ENCODE data around the gene GREB1.

The GREB1 gene

DNA sequence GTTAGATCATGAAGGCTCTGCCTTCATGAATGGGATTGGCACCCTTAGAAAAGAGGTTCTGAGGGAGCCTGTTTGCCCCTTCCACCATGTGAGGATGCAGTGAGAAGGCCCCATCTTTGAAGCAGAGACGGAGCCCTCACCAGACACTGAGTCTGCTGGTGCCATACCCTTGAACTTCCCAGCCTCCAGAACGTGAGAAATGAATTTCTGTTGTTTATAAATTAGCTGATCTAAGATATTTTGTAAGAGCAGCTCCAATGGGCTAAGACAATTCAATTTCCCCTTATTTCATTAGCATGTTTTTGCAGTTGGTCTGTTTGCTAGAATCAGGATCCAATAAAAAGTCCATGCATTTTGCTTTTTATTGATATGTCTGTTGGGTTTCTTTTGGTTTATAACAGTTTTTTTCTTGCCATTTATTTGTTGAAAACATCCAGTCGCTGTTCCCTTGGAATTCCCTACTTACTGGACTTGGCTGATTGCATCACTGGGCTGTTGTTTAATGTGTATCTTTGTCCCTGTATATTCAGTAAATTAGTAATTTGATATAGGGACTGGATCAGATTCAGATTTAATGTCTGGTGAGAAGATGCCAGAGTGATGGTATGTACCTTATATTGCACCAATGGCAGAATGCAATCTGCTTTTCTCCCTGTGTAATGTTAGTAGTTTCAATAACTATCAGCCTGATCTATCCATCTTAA lies 24.0 kb upstream of the GREB1 start:
- no peak for DNase-seq

DNA sequence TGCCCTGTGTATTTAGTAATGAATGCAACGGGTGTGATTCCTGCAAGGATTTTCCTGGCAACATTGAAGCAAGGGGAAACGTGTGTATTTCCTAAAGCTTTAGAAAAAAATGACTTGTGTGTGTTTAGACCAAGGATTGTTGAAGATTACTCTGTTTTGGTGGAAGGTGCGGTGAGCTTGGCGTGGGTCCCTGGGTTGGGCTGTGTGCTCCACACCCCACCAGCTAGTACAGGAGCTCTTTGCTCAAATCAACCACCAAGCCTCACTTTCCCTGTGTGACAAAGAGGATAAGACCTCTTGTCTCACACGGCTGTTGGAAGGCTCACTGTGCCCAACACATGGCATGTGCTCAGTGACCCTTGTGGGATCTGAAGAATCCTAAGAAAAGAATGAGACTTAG lies 21.4 kb upstream of the GREB1 start:
- DNase-seq = no peak

DNA sequence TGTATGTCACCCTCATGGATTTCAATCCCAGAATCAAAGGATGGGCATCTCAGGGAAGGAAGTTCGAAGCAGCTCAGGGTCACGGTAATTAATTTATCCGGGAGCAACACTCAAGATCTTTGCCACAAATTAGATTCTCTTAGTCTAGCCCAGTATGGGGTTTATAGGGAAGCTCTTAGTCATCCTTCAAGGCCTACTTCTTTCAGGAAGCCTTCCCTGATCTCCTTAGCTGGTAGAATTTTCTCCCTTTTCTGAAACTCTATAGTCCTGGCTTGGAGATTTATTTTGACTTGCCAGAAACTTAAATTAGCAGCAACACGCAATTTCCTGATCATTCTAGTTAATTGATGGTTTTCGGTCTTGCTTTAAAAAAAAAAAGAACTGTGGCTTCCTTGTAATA lies 20.5 kb upstream of the GREB1 start:
- DNase-seq = no peak

DNA sequence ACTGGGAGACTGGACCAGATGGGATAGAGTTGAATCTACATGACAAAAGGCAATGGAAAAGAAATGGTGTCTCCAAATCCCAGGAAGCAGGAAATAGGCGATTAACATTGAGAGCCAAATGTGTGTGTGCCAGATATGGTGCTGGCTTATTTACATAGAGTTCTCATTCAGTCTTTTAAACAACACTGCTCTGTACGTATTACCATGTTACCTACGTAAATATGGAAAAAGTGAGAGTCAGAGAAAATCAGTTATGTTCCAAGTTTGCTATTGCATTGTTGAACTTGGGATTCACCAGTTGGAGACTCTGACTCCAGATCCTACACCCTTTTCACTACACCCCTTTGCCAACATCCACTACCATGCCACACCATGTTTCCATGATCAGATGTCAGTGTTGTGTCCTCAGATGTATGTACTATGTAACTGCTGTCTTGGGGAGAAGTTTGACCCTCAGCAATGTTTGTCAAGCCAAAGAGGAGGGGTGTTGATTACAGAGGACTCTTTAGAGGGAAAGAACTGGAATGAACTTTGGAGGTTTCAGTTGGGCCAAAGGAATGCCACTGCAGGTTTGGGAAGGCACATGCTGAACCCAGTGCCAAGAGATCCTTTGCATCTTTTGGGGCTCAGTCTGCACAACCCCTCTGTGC lies 19.6 kb upstream of the GREB1 start:
- DNase-seq = no peak

- no peak for DNase-seq
These were observed 18.9 kb upstream of the GREB1 start for GRCh38 chr2:11514904-11515303.

DNA sequence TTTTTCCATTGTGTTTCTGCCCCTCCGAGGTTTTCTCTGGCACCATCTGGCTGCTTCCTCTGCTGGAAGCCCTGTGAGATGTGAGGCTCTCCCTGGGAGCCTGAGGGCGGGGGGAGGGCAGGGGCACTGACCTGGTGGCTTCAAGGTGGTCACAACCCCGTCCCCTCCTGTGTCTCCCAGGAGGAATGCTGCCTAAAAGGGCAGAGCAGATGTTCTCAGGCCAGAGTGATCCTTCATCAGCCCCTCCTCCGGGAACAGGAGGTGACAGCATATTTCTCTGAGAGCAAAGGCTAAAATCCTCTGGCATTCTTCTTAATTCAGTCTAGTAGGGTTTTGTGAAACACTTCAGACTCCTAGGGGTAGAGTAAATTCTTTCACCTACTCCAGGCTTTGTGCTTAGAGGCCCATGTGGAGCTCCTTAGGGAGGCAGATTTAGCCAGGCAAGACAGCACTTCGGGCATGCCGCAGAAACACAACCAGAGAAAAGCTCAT lies 18.3 kb upstream of the GREB1 start:
- no peak for DNase-seq

DNA sequence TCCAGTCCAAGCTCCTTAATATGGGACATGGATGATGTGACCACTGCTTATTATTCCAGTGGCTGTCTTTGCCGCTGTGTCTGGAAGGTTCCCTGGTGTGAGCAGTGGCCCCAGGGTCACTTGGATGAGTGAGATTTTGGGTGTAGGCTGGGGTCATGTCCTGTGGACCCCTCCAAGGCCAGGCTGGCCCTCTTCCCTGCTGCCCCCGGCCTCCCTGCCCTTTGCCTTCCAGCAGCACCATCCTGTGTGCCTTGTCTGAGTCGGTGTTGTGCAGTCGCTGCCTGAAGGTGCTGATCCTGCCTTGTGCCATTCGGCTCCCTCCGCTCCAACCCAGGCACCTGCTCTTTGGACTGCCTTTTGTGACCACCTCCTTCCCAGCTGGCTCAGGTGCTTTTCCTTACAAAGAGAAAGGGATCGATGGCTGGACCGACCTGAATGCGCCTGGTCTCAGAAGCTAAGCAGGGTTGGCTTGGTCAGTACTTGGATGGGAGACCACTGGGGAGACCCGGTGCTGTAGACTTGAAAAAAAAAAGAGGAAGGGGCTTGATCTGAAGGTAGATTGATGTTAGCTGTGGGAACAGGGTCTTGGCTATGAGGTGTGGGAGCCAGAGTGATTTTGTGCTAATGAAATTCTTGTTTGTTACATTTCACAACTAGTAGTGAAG lies 16.7 kb upstream of the GREB1 start:
- no peak for DNase-seq

DNA sequence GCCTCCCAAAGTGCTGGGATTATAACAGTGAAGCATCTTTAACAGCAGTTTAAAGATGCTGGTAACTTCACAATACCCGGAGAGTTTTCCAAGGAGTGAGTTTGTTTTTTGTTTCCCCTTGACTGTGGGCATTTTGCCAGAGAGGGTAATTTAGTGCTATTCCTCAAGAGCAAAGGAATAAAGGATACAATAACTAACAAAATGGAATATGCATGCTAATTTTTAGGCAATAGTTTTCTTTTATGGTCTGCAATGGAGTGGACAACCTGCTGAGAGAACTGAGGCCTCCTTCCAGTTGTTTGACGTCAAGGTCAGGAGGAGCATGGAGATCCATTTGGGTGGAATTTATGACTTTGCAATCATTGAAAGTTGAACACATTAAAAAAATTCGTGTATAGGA lies 15.9 kb upstream of the GREB1 start:
- DNase-seq = no peak

- no peak for DNase-seq
These were observed 13.7 kb upstream of the GREB1 start for GRCh38 chr2:11520092-11520693.

- DNase-seq = no peak
These were observed 12.1 kb upstream of the GREB1 start for GRCh38 chr2:11521775-11522174.

DNA sequence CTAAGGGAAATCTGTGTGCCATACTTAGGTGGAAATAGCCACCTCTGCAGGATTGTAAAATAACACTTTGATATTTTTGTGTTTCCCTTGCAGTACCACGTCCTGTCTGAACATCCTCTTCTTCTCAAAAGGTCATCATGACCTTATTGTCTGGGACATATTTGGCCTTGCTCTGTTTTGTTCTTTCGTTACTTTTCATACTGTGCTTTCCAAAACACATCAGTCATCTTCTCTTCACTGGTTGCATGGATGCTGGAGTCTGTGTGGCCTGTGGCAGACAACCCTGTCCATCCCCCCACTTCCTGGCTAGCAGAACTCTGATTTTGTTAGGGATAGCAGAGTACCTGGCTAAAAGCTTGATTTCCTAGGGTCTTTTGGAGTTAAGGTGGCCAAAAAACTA lies 9.4 kb upstream of the GREB1 start:
- no peak for DNase-seq

- no peak for DNase-seq
These were observed 8.1 kb upstream of the GREB1 start for GRCh38 chr2:11525762-11526161.

- no peak for DNase-seq
These were observed 6.8 kb upstream of the GREB1 start for GRCh38 chr2:11527001-11527400.

DNA sequence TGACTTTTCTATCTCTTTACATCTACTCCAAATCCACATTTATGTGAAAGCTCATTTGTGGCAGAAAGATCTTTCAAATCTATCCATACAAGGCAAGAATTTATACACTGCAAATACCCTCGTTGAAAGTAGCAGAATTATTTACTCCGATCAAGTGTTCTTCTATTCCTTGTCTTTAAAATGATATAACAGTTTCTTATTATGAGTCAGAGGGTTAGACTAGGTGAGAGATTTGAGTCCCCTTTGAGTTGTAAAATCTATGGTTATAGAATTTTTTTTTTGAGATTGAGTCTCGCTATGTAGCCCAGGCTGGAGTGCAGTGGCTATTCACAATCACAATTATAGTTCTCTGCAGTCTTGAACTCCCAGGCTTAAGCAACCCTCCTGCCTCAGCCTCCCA lies 5.6 kb upstream of the GREB1 start:
- no peak for DNase-seq

DNA sequence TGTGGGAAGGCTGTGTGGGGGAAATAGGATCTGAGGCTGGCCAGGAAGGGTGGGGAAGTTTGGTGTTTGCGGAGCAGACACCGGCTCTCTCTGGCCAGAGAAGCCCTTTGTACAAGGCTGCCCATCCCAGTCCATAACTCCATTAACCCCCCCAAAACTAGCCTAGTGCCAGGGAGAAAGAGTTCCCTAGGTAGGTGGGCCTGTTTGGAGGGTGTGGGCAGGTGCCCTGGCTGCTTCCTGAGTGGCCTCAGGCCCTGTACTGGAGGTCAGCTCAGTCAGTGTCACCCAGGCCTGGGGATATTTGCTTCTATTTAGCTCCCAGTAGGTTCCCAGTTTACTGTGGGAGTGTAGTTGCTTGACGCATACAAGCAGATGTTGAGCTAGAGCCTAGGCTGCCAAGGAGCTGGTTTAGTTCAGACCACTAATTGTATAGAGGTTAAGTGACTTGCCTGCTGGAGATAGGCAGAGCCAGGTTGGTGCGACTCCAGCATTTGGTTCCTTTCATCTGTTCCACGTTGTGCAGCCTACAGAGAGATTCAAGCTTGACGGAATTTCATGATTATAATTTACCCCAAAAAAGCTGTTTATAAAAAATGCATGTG lies 2.9 kb upstream of the GREB1 start:
- no peak for DNase-seq

- DNase-seq = no peak
These were observed 1.3 kb upstream of the GREB1 start for GRCh38 chr2:11532416-11533055.

GRCh38 chr2:11534071-11534745 lies 363 bp downstream of the GREB1 start:
- no peak for DNase-seq

DNA sequence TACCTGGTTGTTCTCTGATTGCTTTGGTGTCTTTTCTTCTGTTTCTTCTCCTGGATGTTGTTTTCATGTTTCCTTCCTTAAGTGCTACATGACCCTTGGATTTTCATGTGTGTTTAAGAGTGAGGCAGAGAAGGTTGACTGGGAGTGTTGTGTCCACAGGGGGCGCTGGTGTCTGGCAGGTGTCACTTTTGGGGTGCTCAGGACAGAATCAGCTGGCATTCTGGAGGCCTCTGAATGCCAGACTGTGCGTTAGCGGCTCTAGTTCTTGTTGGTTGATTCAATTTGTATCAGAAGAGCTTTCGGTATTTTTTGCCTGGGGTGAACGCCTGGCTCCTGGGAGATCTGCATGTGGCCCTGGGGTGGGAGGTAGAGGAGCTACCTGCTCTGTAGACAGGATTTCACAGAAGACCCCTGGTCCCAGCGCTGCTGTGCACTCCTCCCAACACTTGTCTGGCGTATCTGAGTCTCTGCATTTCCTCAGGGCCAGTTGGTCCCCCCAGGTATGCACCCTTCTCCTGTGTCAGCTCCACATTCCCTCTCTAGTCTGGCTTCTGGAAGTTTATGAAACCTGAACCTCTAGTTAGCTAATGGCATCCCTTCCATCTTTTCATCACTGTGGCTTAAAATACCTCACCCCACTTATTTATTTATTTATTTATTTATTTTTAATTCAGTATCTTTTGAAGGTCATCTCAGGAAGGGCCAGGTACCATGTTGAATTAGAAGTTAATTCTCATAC lies 1.1 kb downstream of the GREB1 start:
- DNase-seq = no peak

GRCh38 chr2:11535899-11536344 lies 2.1 kb downstream of the GREB1 start:
- DNase-seq = no peak

GRCh38 chr2:11537951-11538350 lies 4.1 kb downstream of the GREB1 start:
- DNase-seq = no peak

Data from NCI-H1930 (cell line).